HPDE6-E6E7 (cell line): Measurements from ENCODE around the gene ARID1B.
"Not testable (repeated sequence)": the region's sequence is repeated elsewhere in the genome, so short reads cannot be mapped to it uniquely, and the experiment has no call there.

Experiments
- DNase-seq: peaks from one replicate; pipeline ENCODE4 v3.0.0; 2011; ENCODE audit warnings: missing footprints; ENCODE audit errors: extremely low spot score

ARID1B gene

GRCh38 chr6:156933201-156934068 is 156.3 kb downstream of the ARID1B start:
- DNase-seq: no peak

- DNase-seq: no peak
Measured at GRCh38 chr6:156934069-156934460, 156.9 kb downstream of the ARID1B start.

GRCh38 chr6:156935000-156935399 is 157.8 kb downstream of the ARID1B start:
- DNase-seq: no peak

GRCh38 chr6:156938143-156938542 is 161.0 kb downstream of the ARID1B start:
- DNase-seq: no peak

GRCh38 chr6:156940221-156940620 is 163.0 kb downstream of the ARID1B start:
- DNase-seq: no peak

GRCh38 chr6:156942266-156942665 is 165.1 kb downstream of the ARID1B start:
- no peak for DNase-seq

GRCh38 chr6:156943166-156943565 is 166.0 kb downstream of the ARID1B start:
- no peak for DNase-seq

- no peak for DNase-seq
Measured at GRCh38 chr6:156943816-156944215, 166.6 kb downstream of the ARID1B start.

- no peak for DNase-seq
Measured at GRCh38 chr6:156944412-156944811, 167.2 kb downstream of the ARID1B start.

GRCh38 chr6:156945789-156946172 is 168.6 kb downstream of the ARID1B start:
- not testable (repeated sequence) for DNase-seq

- DNase-seq: no peak
Measured at GRCh38 chr6:156946370-156946936, 169.3 kb downstream of the ARID1B start.

- no peak for DNase-seq
Measured at GRCh38 chr6:156948277-156948676, 171.1 kb downstream of the ARID1B start.

GRCh38 chr6:156948807-156949206 is 171.6 kb downstream of the ARID1B start:
- DNase-seq: peak; percentile 61

GRCh38 chr6:156949376-156949775 is 172.2 kb downstream of the ARID1B start:
- DNase-seq: peak; percentile 50

- no peak for DNase-seq
Measured at GRCh38 chr6:156950084-156950483, 172.9 kb downstream of the ARID1B start.

- no peak for DNase-seq
Measured at GRCh38 chr6:156950531-156950930, 173.4 kb downstream of the ARID1B start.

GRCh38 chr6:156952401-156952800 is 175.2 kb downstream of the ARID1B start:
- DNase-seq: no peak

- no peak for DNase-seq
Measured at GRCh38 chr6:156953127-156953478, 175.9 kb downstream of the ARID1B start.

GRCh38 chr6:156953479-156954146 is 176.4 kb downstream of the ARID1B start:
- DNase-seq: peak; percentile 80

- no peak for DNase-seq
Measured at GRCh38 chr6:156954191-156954590, 177.0 kb downstream of the ARID1B start.

- no peak for DNase-seq
Measured at GRCh38 chr6:156954816-156955215, 177.6 kb downstream of the ARID1B start.

GRCh38 chr6:156955494-156956183 is 178.5 kb downstream of the ARID1B start:
- no peak for DNase-seq
